Right forelimb (tissue), 1 donor: ENCODE results near the gene DTNBP1.
"Not testable (repeated sequence)": the region's sequence is repeated elsewhere in the genome, so short reads cannot be mapped to it uniquely, and the experiment has no call there.

ENCODE experiments used
- DNase-seq: peaks from one replicate; pipeline ENCODE4 v3.0.0-alpha.2; 2018

Gene DTNBP1

DNA sequence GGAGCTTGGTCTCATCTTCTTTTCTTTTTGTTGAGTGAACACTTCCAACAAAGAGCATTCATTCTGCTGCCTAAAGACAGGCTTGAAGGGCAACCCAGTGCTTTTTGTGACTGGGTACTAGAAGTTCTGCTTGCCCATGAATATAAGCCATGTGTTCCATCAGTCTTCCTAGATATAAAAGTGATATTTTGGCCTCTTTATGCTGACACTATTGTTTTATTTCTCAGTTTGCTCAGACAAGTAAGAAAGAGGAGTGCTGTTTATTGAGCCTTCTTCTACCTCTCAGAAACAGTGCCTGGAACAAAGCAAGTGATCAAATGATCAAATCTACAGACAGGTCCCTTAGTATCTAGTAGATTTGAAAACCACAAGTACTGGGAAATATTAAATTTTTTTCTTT lies 2.4 kb upstream of the DTNBP1 start:
- DNase-seq, result no peak

- no peak for DNase-seq
Observed at GRCh38 chr6:15663130-15663871, 473 bp upstream of the DTNBP1 start.

GRCh38 chr6:15661853-15662325 lies 939 bp downstream of the DTNBP1 start:
- DNase-seq, result no peak

- no peak for DNase-seq
Observed at GRCh38 chr6:15659181-15659580, 3.6 kb downstream of the DTNBP1 start.

DNA sequence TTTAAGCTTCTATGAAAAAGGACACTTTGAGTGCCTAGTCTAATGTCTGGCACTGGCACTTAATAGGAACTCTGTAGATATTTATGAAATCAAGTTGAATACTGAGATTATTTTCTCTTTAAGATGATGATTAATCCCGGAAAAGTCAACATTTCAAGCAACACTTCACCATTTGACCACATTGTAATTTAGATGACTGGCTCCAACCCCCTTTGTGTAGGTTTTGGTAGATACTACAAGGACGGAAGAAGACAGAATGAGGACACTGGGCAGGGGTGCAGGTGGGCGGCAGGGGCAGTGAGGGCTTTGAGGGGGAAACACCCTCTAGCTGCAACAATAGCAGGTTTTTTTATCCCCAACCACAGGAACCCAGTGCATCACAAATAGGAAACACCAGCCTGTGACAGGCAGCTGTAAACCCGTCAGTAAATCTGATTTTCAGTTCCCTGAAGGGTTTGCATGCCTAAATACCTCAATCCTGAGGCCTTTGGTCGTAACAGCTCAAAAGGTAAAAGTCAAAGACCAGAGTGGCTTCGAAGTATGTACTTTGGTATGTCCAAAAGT lies 4.6 kb downstream of the DTNBP1 start:
- DNase-seq, result no peak

- no peak for DNase-seq
Observed at GRCh38 chr6:15657290-15657689, 5.5 kb downstream of the DTNBP1 start.

DNA sequence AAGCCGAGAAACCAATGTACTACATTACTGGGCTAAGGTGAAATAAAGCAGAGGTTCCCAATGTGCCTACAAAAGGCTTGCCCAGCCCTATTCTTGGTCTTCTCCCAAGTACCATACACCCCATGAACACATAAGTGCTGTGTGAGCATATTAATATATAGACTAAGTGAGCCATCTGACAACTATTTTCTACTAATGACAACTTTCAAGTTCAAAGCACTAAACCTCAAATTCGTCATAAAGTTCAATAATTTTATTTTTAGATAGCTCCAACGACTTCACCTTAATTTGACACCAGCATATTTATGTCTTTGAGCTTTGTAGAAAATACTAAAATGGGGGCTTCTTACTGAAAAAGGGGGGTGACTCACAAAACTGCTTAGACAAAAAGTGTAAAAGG lies 6.7 kb downstream of the DTNBP1 start:
- no peak for DNase-seq

GRCh38 chr6:15654250-15654649 lies 8.6 kb downstream of the DTNBP1 start:
- no peak for DNase-seq

- DNase-seq, result no peak
Observed at GRCh38 chr6:15653581-15653980, 9.2 kb downstream of the DTNBP1 start.

- not testable (repeated sequence) for DNase-seq
Observed at GRCh38 chr6:15650004-15650559, 12.7 kb downstream of the DTNBP1 start.

- no peak for DNase-seq
Observed at GRCh38 chr6:15644904-15645303, 17.9 kb downstream of the DTNBP1 start.

DNA sequence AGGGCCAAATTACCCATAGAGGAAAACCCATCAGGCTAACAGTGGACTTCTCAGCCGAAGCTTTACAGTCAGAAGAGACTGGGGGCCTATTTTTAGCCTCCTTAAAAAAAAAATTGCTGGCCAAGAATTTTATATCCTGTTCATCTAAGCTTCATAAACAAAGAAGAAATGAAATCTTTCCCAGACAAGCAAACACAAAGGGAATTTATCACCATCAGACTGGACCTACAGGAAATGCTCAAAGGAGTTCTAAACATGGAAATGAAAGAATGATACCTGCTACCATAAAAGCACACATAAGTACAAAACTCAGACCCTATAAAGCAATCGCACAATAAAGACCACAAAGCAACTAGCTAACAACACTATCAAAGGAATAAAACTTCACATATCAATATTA lies 19.3 kb downstream of the DTNBP1 start:
- no peak for DNase-seq

- no peak for DNase-seq
Observed at GRCh38 chr6:15642276-15642675, 20.6 kb downstream of the DTNBP1 start.

GRCh38 chr6:15638373-15638772 lies 24.5 kb downstream of the DTNBP1 start:
- no peak for DNase-seq

GRCh38 chr6:15631432-15631831 lies 31.4 kb downstream of the DTNBP1 start:
- DNase-seq, result no peak

DNA sequence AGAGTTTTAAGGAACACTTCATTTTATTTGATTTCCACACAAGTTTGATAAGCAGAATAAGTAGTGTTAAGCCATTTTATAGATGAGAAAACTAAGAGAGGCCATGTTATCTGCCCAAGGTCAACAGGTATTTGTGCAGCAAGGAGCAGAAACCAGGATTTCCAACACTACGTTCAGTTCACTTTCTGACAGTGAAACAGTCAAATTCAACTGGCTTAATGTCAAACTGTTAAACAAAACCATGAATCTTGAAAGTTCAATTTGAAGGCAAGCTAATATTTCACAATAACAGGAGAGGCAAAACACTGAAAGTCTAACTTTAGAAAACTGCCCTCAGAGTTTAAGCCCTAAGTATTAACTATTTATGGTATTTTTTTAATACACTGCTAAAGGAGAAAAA lies 32.6 kb downstream of the DTNBP1 start:
- no peak for DNase-seq

GRCh38 chr6:15629487-15629886 lies 33.3 kb downstream of the DTNBP1 start:
- DNase-seq, result no peak

DNA sequence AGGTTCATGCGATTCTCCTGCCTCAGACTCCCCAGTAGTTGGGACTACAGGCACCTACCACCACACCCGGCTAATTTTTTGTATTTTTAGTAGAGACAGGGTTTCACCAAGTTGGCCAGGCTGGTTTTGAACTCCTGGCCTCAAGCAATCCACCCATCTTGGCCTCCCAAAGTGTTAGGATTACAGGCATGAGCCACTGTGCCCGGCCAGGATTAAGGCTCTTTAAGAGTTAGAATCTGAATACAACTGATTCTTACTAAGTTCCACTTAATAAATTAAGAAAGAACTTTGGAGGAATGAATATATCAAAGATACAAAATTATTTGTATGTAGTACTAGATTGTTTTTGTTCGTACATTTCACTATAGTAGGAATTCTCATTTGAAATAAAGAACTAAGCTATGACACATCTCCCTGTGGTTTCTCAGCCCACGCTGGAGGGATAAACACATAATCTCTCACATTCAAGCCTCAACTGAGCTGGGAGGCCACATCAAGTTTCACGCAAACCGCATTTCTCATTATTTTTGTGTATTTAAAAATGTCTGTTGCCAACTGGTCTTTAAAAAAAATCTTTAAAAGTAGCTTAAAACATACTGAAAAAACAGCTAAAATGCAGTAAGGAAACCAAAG lies 34.2 kb downstream of the DTNBP1 start:
- no peak for DNase-seq

- no peak for DNase-seq
Observed at GRCh38 chr6:15627821-15628220, 35.0 kb downstream of the DTNBP1 start.

GRCh38 chr6:15626878-15627674 lies 35.8 kb downstream of the DTNBP1 start:
- no peak for DNase-seq

DNA sequence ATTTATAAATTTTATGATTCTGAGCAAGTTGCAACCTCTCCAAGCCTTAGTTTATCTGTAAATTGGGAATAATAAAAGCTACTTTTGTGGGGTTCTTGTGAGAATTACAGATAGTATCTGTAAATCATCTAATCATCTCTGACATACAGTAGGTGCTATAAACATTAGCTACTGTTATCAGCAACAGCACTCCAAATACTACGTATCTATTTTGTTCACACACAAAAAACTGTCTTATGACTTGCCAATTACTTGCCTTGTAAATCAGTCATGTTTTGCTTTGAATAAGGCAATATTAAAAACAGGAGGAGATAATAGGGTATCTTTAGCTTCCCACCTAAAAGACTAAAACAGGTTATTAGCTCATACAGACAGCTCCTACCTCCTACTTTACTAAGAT lies 36.7 kb downstream of the DTNBP1 start:
- DNase-seq, result no peak

GRCh38 chr6:15623276-15624116 lies 39.3 kb downstream of the DTNBP1 start:
- no peak for DNase-seq
